GM18873 (cell line): ENCODE results near the gene TAS2R60.
"Not testable (repeated sequence)": the region's sequence is repeated elsewhere in the genome, so short reads cannot be mapped to it uniquely, and the experiment has no call there.

Source experiments
- ATAC-seq: cut with Tn5 transposase; IDR thresholded peaks from one replicate; pipeline ENCODE4 v1.9.1; 2021; ENCODE audit warnings: mild to moderate bottlenecking, moderate library complexity, moderate number of reproducible peaks; ENCODE audit not compliant: unreplicated experiment, low FRiP score

TAS2R60 gene

GRCh38 chr7:143443153-143443552 lies at the start of gene TAS2R60:
Gene TAS2R60 (plus strand): TSS chr7:143443453. CDS start chr7:143443453, 0 bp downstream.
- no peak for ATAC-seq

DNA sequence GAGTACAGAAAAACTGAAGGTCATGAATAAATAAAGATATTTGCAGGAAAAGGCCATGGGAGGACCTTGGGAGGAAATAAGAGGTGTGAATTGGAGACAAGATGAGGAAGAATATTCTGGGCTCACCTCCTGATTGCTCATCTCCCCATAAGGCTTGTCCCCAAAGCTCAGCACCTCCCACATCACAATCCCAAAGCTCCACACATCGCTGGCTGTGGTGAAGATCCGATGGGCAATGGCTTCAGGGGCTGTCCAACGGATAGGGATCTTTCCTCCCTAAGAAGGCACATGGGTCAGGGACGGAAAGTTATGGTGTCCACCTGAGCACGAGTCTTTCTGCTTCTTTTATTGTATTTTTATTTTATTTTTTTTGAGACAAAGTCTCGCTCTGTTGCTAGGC lies 49.2 kb upstream of the TAS2R60 start:
- no peak for ATAC-seq

- no peak for ATAC-seq
Measured at GRCh38 chr7:143394777-143395176, 48.5 kb upstream of the TAS2R60 start.

GRCh38 chr7:143395187-143396149 lies 47.8 kb upstream of the TAS2R60 start:
- no peak for ATAC-seq

GRCh38 chr7:143396182-143396581 lies 47.1 kb upstream of the TAS2R60 start:
- ATAC-seq = no peak

- no peak for ATAC-seq
Measured at GRCh38 chr7:143396625-143397556, 46.4 kb upstream of the TAS2R60 start.

- no peak for ATAC-seq
Measured at GRCh38 chr7:143397710-143398530, 45.3 kb upstream of the TAS2R60 start.

DNA sequence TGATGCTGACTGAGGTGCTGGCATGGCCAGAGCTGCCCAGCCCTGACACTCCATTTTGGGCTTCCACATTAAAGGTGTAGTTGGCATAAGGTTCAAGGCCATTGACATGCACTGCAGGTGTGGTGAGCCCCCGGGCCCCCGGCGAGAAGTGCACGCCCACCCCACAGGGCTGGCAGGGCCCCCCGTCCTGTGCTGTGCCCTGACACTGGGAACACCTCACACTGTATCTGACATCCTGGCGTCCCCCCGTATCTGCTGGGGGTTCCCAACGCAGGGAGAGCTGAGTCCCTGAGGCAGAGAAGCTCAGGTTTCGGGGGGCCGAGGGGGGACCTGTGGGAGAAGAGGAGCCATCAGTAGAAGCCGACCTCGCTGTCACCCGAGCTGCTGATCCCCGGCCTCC lies 44.6 kb upstream of the TAS2R60 start:
- ATAC-seq = no peak

GRCh38 chr7:143399151-143399550 lies 44.1 kb upstream of the TAS2R60 start:
- ATAC-seq = no peak

- ATAC-seq = no peak
Measured at GRCh38 chr7:143399642-143400041, 43.6 kb upstream of the TAS2R60 start.

DNA sequence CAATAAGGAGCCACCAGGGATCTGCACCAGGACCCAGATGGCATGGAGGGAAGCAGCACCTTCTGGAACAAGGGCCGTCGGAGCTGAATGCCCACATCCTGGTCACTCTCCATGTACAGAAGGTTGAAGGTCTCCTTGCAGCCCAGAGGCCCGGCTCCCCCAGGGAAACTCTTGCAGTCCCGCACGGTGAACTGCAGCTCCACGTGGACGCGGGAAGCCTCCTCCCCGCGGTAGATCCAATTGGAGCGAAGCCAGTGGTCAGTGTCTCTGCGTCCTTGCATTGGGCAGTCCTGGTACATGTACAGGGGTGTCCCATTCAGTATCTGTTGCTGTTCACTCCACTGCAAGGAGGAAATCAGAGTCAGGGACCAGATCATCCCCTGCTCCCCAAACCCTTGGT lies 42.0 kb upstream of the TAS2R60 start:
- ATAC-seq = no peak

GRCh38 chr7:143402233-143402632 lies 41.0 kb upstream of the TAS2R60 start:
- ATAC-seq = not testable (repeated sequence)

GRCh38 chr7:143405173-143406001 lies 37.9 kb upstream of the TAS2R60 start:
- ATAC-seq = no peak

DNA sequence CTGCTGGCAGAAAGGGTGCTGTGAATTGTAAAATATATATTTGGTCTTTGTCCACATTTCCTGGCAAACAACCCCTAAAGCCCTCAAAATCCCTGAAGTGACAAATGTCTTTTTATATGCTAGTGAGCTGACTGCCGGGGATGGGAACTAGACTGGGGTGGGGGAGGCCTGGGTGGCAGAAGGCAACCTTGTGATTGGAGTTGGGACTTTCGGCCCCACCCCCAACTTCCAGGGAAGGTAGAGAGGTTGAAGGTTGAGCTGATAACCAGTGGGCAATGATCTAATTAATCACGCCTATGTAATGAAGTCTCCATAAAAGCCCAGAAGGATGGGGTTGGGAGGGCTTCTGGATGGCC lies 37.3 kb upstream of the TAS2R60 start:
- no peak for ATAC-seq

- no peak for ATAC-seq
Measured at GRCh38 chr7:143407287-143408251, 35.7 kb upstream of the TAS2R60 start.

GRCh38 chr7:143408252-143408685 lies 35.0 kb upstream of the TAS2R60 start:
- no peak for ATAC-seq

DNA sequence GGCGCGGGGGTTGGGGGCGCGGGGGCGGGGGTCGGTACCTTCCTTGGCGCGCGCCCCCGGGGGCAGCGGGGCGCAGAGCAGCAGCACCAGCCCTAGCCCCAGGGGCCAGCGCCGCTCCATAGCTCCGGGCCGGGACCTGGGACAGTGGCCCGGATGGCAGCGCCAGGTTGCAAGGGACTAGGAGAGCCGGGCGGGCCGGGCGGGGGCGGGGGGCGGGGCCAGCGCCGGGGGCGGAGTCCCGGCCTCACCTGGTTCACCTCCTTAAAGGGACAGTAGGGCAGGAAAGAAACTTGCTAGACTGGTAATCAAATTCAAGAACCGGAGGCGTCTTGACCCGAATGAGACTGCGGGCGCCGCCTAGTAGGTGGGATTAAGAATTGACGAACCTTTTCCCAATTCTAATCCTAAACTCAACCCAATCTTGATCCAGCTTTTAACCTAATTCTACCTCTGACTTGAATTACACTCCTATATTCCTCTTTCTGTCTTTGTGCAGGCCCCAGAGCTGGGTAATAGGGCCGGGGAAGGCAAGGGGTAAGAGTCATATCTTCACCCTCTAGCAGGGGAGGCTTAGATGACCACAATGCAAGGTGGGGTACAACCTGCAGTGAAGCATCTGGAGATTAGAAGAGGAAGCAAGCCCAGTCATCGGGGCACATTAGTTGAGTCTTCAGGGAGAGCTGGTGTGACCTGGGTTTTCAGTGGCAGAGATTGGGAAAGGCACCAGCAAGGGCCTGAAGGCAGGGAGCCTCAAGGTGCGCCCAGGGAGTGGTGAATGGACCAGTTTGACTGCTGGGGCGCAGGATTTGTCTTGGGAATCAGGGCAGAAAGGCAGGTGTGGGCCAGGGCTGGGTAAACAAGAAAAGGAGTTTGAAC lies 34.3 kb upstream of the TAS2R60 start, which contains the start of gene EPHA1:
EPHA1 (minus strand) TSS at position 171 of the 876 bp plus-strand sequence; CDS start at position 120, 51 bp downstream.
- ATAC-seq = no peak
